GM21786 (cell line): ENCODE data around the gene CACNA2D3.

Source experiments
- ATAC-seq: cut with Tn5 transposase; IDR thresholded peaks from one replicate; pipeline ENCODE4 v1.9.1; 2021; ENCODE audit not compliant: unreplicated experiment

Gene CACNA2D3

GRCh38 chr3:54168451-54168850 lies 46.1 kb downstream of the CACNA2D3 start:
- ATAC-seq: no peak

- no peak for ATAC-seq
Observed at GRCh38 chr3:54169524-54169923, 47.2 kb downstream of the CACNA2D3 start.

GRCh38 chr3:54171509-54171908 lies 49.2 kb downstream of the CACNA2D3 start:
- ATAC-seq: no peak

GRCh38 chr3:54171951-54172350 lies 49.6 kb downstream of the CACNA2D3 start:
- no peak for ATAC-seq

GRCh38 chr3:54173371-54173770 lies 51.0 kb downstream of the CACNA2D3 start:
- no peak for ATAC-seq

- no peak for ATAC-seq
Observed at GRCh38 chr3:54176106-54176505, 53.8 kb downstream of the CACNA2D3 start.

GRCh38 chr3:54177816-54178215 lies 55.5 kb downstream of the CACNA2D3 start:
- ATAC-seq: no peak

GRCh38 chr3:54178376-54178775 lies 56.0 kb downstream of the CACNA2D3 start:
- no peak for ATAC-seq

GRCh38 chr3:54180921-54181320 lies 58.6 kb downstream of the CACNA2D3 start:
- no peak for ATAC-seq

- ATAC-seq: no peak
Observed at GRCh38 chr3:54182242-54182641, 59.9 kb downstream of the CACNA2D3 start.

- no peak for ATAC-seq
Observed at GRCh38 chr3:54185740-54186139, 63.4 kb downstream of the CACNA2D3 start.

- no peak for ATAC-seq
Observed at GRCh38 chr3:54188176-54188791, 65.9 kb downstream of the CACNA2D3 start.

- no peak for ATAC-seq
Observed at GRCh38 chr3:54191220-54191619, 68.9 kb downstream of the CACNA2D3 start.

- ATAC-seq: no peak
Observed at GRCh38 chr3:54192026-54192425, 69.7 kb downstream of the CACNA2D3 start.

GRCh38 chr3:54193093-54193492 lies 70.7 kb downstream of the CACNA2D3 start:
- ATAC-seq: no peak

GRCh38 chr3:54196360-54196991 lies 74.1 kb downstream of the CACNA2D3 start:
- no peak for ATAC-seq

GRCh38 chr3:54197509-54197908 lies 75.2 kb downstream of the CACNA2D3 start:
- no peak for ATAC-seq

- ATAC-seq: no peak
Observed at GRCh38 chr3:54198556-54198955, 76.2 kb downstream of the CACNA2D3 start.

- ATAC-seq: no peak
Observed at GRCh38 chr3:54202054-54202453, 79.7 kb downstream of the CACNA2D3 start.

- ATAC-seq: no peak
Observed at GRCh38 chr3:54202651-54203248, 80.4 kb downstream of the CACNA2D3 start.

- ATAC-seq: no peak
Observed at GRCh38 chr3:54206874-54207273, 84.5 kb downstream of the CACNA2D3 start.

- ATAC-seq: no peak
Observed at GRCh38 chr3:54211097-54211496, 88.7 kb downstream of the CACNA2D3 start.

- no peak for ATAC-seq
Observed at GRCh38 chr3:54212723-54213122, 90.4 kb downstream of the CACNA2D3 start.
